ENCODE measurements around the gene SCUBE1. TPM values are rescaled to one million over a fixed set of nuclear protein-coding genes. Genes with fewer than 3 reads are reported as not detected.

Gene SCUBE1
- total and polyA plus RNA-seq, 2 of the 8 experiments (the other 6 are each of a cell fraction or from before 2014, with no cell fraction given), result 2.3 to 4.9 TPM

- POLR2A ChIA-PET (ENCODE audit: partially characterized antibody), result interaction anchor here (0.6 kb wide), 1 partner anchor 36 kb away, joined by 3 read pairs; no protein-coding TSS in a partner anchor
- H4K91ac ChIP-seq (replicated peaks; ENCODE audit: insufficient read length, low read length), result no peak overlapping the region
- H2BK12ac ChIP-seq (ENCODE audit: low read depth, low read length), result no peak overlapping the region
- no peak overlapping the region for H2BK5ac ChIP-seq (ENCODE audit: low read depth, low read length)
- no peak overlapping the region for H3K14ac ChIP-seq (ENCODE audit: insufficient read length)
- H4K20me1 ChIP-seq (replicated peaks in 1 of 2; ENCODE audit: control insufficient read depth in 1 of 2, insufficient read depth in 2 of 2, low read length in 2 of 2), result no peaks in the 10 kb centered on the region
- H3K23ac ChIP-seq (ENCODE audit: insufficient read length), result no peak overlapping the region
- H3K18ac ChIP-seq (ENCODE audit: extremely low read depth, low read length), result no peak overlapping the region
- no peak overlapping the region for H2AK5ac ChIP-seq (ENCODE audit: low read depth, low read length)
- no peaks in the 10 kb centered on the region for H3K27me3 ChIP-seq (replicated peaks in 1 of 4; ENCODE audit: control insufficient read depth in 3 of 4, extremely low read depth in 1 of 4, insufficient read depth in 3 of 4, low read length in 3 of 4)
- H2BK15ac ChIP-seq (ENCODE audit: low read length), result no peak overlapping the region
- H3K4me3 ChIP-seq (ENCODE audit: extremely low read depth in 1 of 4, insufficient read depth in 2 of 4, low read depth in 3 of 4, low read length in 4 of 4), result no peak overlapping the region
- no peak overlapping the region for H3K56ac ChIP-seq (replicated peaks; ENCODE audit: insufficient read length, low read depth, low read length)
- no peak overlapping the region for H2BK20ac ChIP-seq (ENCODE audit: low read length)
- H3K27ac ChIP-seq (ENCODE audit: low read depth, low read length), result no peak overlapping the region
- WGBS, 2 experiments (ENCODE audit: extremely low coverage in 1 of 2, insufficient coverage in 1 of 2, insufficient read length in 1 of 2, insufficient replicate concordance in 2 of 2, low coverage in 1 of 2, low lambda C conversion rate in 2 of 2, missing lambda C conversion rate in 1 of 2), result 89% methylated on average over 17 of the region's 17 CpGs; no CpG with 5 or more reads in 1 of the 2 experiments
- TF ChIP-seq EP300 (IDR thresholded peaks at IDR 0.05; ENCODE audit: borderline replicate concordance in 1 of 2, low read depth in 2 of 2, low read length in 2 of 2) (no peak), NRF1 (IDR thresholded peaks at IDR 0.05; ENCODE audit: low read depth, low read length) (no peak), CREB1 (IDR thresholded peaks at IDR 0.05) (no peak)
- CTCF ChIA-PET (ENCODE audit: partially characterized antibody), result interaction anchor here (1.1 to 13.2 kb wide), 9 partner anchors 9 to 93 kb away, joined by 3 to 116 read pairs (median 6); no protein-coding TSS in a partner anchor
- no peak overlapping the region for H2BK120ac ChIP-seq (replicated peaks; ENCODE audit: low read depth, low read length)
- H3K79me1 ChIP-seq (ENCODE audit: low read depth, low read length), result no peaks in the 10 kb centered on the region; the same call in 1 of the 2 replicates
- H3K9me3 ChIP-seq (ENCODE audit: insufficient read depth in 2 of 2, low read depth in 1 of 2, low read length in 1 of 2), result no peaks in the 10 kb centered on the region
- DNase-seq (ENCODE audit: low read depth in 1 of 2, low spot score in 2 of 2) (no peak), FAIRE-seq (no peak)
- H3K4me2 ChIP-seq (ENCODE audit: insufficient read depth in 1 of 2, low read depth in 2 of 2, low read length in 2 of 2), result no peak overlapping the region
- no peak overlapping the region for H3K4ac ChIP-seq (replicated peaks; ENCODE audit: insufficient read length, low read depth, low read length)
- no peak overlapping the region for H2AFZ ChIP-seq (ENCODE audit: low read length)
- H4K5ac ChIP-seq (ENCODE audit: insufficient read length, low read depth, low read length), result no peak overlapping the region
- no peak overlapping the region for H4K8ac ChIP-seq (ENCODE audit: extremely low read depth, insufficient read depth, low read length)
- H3K9ac ChIP-seq (replicated peaks in 1 of 4; ENCODE audit: extremely low read depth in 1 of 4, low read depth in 3 of 4, low read length in 3 of 4), result no peak overlapping the region
- H3K79me2 ChIP-seq (ENCODE audit: control insufficient read depth in 1 of 2, insufficient read depth in 2 of 2, low read length in 2 of 2), result no peaks in the 10 kb centered on the region
- no peaks in the 10 kb centered on the region for H3K36me3 ChIP-seq (ENCODE audit: control insufficient read depth in 2 of 4, insufficient read depth in 4 of 4, low read length in 3 of 4)
- peaks cover 0 to 7% (median 3%) of the 10 kb centered on the region in 4 experiments; a peak in 4 of 7 replicates for H3K4me1 ChIP-seq (replicated peaks in 1 of 4; ENCODE audit: control insufficient read depth in 3 of 4, insufficient read depth in 4 of 4, low read length in 3 of 4)
- H3K23me2 ChIP-seq (ENCODE audit: low read depth, low read length), result no peaks in the 10 kb centered on the region
Measured at GRCh38 chr22:43293259-43293654, 49.9 kb downstream of the SCUBE1 start.
